WTC11 (cell line): Measurements from ENCODE around the gene SVIL. TPM values are rescaled to one million over a fixed set of nuclear protein-coding genes. Genes with fewer than 3 reads are reported as not detected.
A peak's percentile ranks its signal among the peaks of the same experiment; 100 is the strongest.

ENCODE experiments used
- ATAC-seq: fragments of 200-7000 bp; cut with Tn5 transposase; 2 replicates; pipeline ENCODE4 v1.10.0; 2021; ENCODE audit warnings: mild to moderate bottlenecking, moderate library complexity
- CTCF ChIA-PET: fragments of 300-600 bp; sonication (Branson Sonifier 250); formaldehyde crosslinking; loops from one replicate; lab custom pipeline; 2021; ENCODE audit warnings: antibody characterized with exemption; lab: Charles Lee
- POLR2A ChIA-PET: fragments of 350-600 bp; sonication (Branson Sonifier 250); formaldehyde crosslinking; loops from one replicate; lab custom pipeline; 2021; ENCODE audit warnings: antibody characterized with exemption; lab: Charles Lee
- DNase-seq: peaks from one replicate; pipeline ENCODE4 v3.0.0; 2021; ENCODE audit warnings: low spot score
- H3K27ac Mint-ChIP-seq: 2 replicates; pipeline ENCODE4 v1.8.0; 2021; ENCODE audit warnings: mixed read lengths
- H3K27me3 Mint-ChIP-seq: 2 replicates; pipeline ENCODE4 v1.8.0; 2021; ENCODE audit warnings: low read depth, mild to moderate bottlenecking, moderate library complexity, mixed read lengths
- H3K36me3 Mint-ChIP-seq: 2 replicates; pipeline ENCODE4 v1.8.0; 2021; ENCODE audit warnings: mixed read lengths
- H3K4me1 Mint-ChIP-seq: 2 replicates; pipeline ENCODE4 v1.8.0; 2022; ENCODE audit warnings: mixed read lengths
- H3K4me3 Mint-ChIP-seq: 2 replicates; pipeline ENCODE4 v1.8.0; 2021; ENCODE audit warnings: mild to moderate bottlenecking, moderate library complexity, mixed read lengths
- H3K9me3 Mint-ChIP-seq: 2 replicates; pipeline ENCODE4 v1.8.0; 2021; ENCODE audit warnings: mixed read lengths
- CBFB ChIP-seq: sonication (generic); formaldehyde crosslinking; IDR thresholded peaks from 2 replicates; pipeline ENCODE4 v1.8.1; 2022; ENCODE audit warnings: mild to moderate bottlenecking, low read depth, missing genetic modification reagents
- E2F4 ChIP-seq: sonication (generic); formaldehyde crosslinking; IDR thresholded peaks from 2 replicates; pipeline ENCODE4 v1.8.1; 2022; ENCODE audit warnings: low read depth, mild to moderate bottlenecking, moderate library complexity, missing genetic modification reagents, borderline replicate concordance
- FOXP1 ChIP-seq: sonication (generic); formaldehyde crosslinking; IDR thresholded peaks from 2 replicates; pipeline ENCODE4 v1.8.0; 2022; ENCODE audit warnings: missing genetic modification reagents, mild to moderate bottlenecking, moderate library complexity, borderline replicate concordance
- GABPB1 ChIP-seq: sonication (generic); formaldehyde crosslinking; IDR thresholded peaks from 2 replicates; pipeline ENCODE4 v1.8.1; 2023; ENCODE audit warnings: mild to moderate bottlenecking, missing genetic modification reagents
- HMGA2 ChIP-seq: fragments of 250-450 bp; sonication (Bioruptor Pico); IDR thresholded peaks from 2 replicates; pipeline ENCODE4 v1.4.0; 2021; ENCODE audit warnings: mild to moderate bottlenecking, moderate library complexity
- IRF1 ChIP-seq: sonication (generic); formaldehyde crosslinking; IDR thresholded peaks from 2 replicates; pipeline ENCODE4 v1.8.0; 2023; ENCODE audit warnings: missing genetic modification reagents
- MYBL2 ChIP-seq: sonication (generic); formaldehyde crosslinking; IDR thresholded peaks from 2 replicates; pipeline ENCODE4 v1.8.1; 2023; ENCODE audit warnings: mild to moderate bottlenecking, moderate library complexity, missing genetic modification reagents
- NFATC4 ChIP-seq: fragments of 250-450 bp; sonication (Bioruptor Pico); IDR thresholded peaks from 2 replicates; pipeline ENCODE4 v1.9.0; 2021; ENCODE audit warnings: mild to moderate bottlenecking
- NR2C2 ChIP-seq: sonication (generic); formaldehyde crosslinking; IDR thresholded peaks from 2 replicates; pipeline ENCODE4 v1.8.0; 2022; ENCODE audit warnings: mild to moderate bottlenecking, missing genetic modification reagents
- RORB ChIP-seq: fragments of 250-450 bp; sonication (Bioruptor Pico); IDR thresholded peaks from 2 replicates; pipeline ENCODE4 v1.9.0; 2021; ENCODE audit warnings: mild to moderate bottlenecking
- TCF7 ChIP-seq: sonication (generic); formaldehyde crosslinking; IDR thresholded peaks from 2 replicates; pipeline ENCODE4 v1.8.0; 2022; ENCODE audit warnings: mild to moderate bottlenecking, low read depth, missing genetic modification reagents, moderate library complexity
- TEAD1 ChIP-seq: sonication (generic); formaldehyde crosslinking; IDR thresholded peaks from 2 replicates; pipeline ENCODE4 v1.8.0; 2022; ENCODE audit warnings: mild to moderate bottlenecking, missing genetic modification reagents
- ZNF281 ChIP-seq: sonication (generic); formaldehyde crosslinking; IDR thresholded peaks from 2 replicates; pipeline ENCODE4 v1.8.0; 2023; ENCODE audit warnings: mild to moderate bottlenecking, missing genetic modification reagents
- total RNA-seq: library from RNA; stranded (reverse); gene quantifications from 3 replicates; pipeline ENCODE4 v1.2.3, GENCODE V29; 2021
- TF ChIP-seq, protein P1 (sequence below): sonication (generic); formaldehyde crosslinking; IDR thresholded peaks from 2 replicates; pipeline ENCODE4 v1.8.1; 2022; ENCODE audit warnings: missing genetic modification reagents, borderline replicate concordance
- TF ChIP-seq, protein P2 (sequence below): sonication (generic); formaldehyde crosslinking; conservative IDR thresholded peaks from 2 replicates; pipeline ENCODE4 v1.8.1; 2023; ENCODE audit warnings: mild to moderate bottlenecking, low read depth, missing genetic modification reagents, moderate library complexity
- TF ChIP-seq, protein P3 (sequence below): sonication (generic); formaldehyde crosslinking; IDR thresholded peaks from 2 replicates; pipeline ENCODE4 v1.8.1; 2023; ENCODE audit warnings: mild to moderate bottlenecking, missing genetic modification reagents

The SVIL gene
- total RNA-seq, 1 experiment from 2014 or later, result 27.1 TPM

DNA sequence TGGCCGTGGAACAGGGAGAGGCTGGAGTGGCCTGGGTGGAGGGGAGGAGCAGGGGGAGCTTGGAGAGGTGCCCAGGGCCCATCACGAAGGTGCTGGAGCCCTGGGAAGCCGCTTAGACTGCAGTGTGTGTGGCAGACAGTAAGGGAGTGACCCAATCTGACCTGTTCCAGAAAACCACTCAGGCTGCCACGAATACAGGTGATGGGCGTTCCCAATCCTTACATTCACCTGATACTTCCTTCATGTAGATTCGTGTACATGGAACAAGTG is 161.7 kb downstream of the SVIL start:
- ATAC-seq, result no peak
- Mint-ChIP-seq H3K4me1 (peaks cover 28% of the 10 kb centered on the region), H3K27me3 (no peaks in the 10 kb centered on the region)
- TF ChIP-seq, protein P1, sequence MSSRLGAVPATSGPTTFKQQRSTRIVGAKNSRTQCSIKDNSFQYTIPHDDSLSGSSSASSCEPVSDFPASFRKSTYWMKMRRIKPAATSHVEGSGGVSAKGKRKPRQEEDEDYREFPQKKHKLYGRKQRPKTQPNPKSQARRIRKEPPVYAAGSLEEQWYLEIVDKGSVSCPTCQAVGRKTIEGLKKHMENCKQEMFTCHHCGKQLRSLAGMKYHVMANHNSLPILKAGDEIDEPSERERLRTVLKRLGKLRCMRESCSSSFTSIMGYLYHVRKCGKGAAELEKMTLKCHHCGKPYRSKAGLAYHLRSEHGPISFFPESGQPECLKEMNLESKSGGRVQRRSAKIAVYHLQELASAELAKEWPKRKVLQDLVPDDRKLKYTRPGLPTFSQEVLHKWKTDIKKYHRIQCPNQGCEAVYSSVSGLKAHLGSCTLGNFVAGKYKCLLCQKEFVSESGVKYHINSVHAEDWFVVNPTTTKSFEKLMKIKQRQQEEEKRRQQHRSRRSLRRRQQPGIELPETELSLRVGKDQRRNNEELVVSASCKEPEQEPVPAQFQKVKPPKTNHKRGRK (CRISPR knock-in tag), result no peak
- TF ChIP-seq, all 79 proteins: peak for 0
- DNase-seq, result no peak
- Mint-ChIP-seq H3K4me3 (no peak overlapping the region), H3K36me3 (peaks cover 20% of the 10 kb centered on the region), H3K27ac (no peak overlapping the region), H3K9me3 (no peaks in the 10 kb centered on the region)
- ChIA-PET POLR2A (no interaction called here), CTCF (interaction anchor here (1.0 kb wide), 3 partner anchors 9 to 117 kb away, joined by 3 read pairs; no protein-coding TSS in a partner anchor)

GRCh38 chr10:29472301-29473086 is 162.3 kb downstream of the SVIL start:
- H3K27me3 Mint-ChIP-seq, result no peaks in the 10 kb centered on the region
- no peak for TF ChIP-seq E2F4
- no peak for TF ChIP-seq CBFB
- TF ChIP-seq NFATC4 (CRISPR knock-in tag), result no peak
- TF ChIP-seq MYBL2 (CRISPR knock-in tag), result no peak
- TF ChIP-seq HMGA2 (CRISPR knock-in tag), result no peak
- peak overlapping the region; percentile 66 for H3K27ac Mint-ChIP-seq
- H3K36me3 Mint-ChIP-seq, result peaks cover 22% of the 10 kb centered on the region
- CTCF ChIA-PET, result interaction anchor here (1.0 to 2.5 kb wide), 8 partner anchors 10 to 117 kb away, joined by 3 to 12 read pairs (median 6); no protein-coding TSS in a partner anchor
- POLR2A ChIA-PET, result no interaction called here
- peaks cover 28% of the 10 kb centered on the region for H3K4me1 Mint-ChIP-seq
- no peak overlapping the region for H3K4me3 Mint-ChIP-seq
- DNase-seq, result no peak
- no peak for ATAC-seq
- no peaks in the 10 kb centered on the region for H3K9me3 Mint-ChIP-seq

- H3K9me3 Mint-ChIP-seq, result no peaks in the 10 kb centered on the region
- CTCF ChIA-PET, result interaction anchor here (0.8 to 2.5 kb wide), 9 partner anchors 11 to 264 kb away, joined by 3 to 12 read pairs (median 6); no protein-coding TSS in a partner anchor
- ATAC-seq (no peak), DNase-seq (no peak)
- no peak overlapping the region for H3K27ac Mint-ChIP-seq
- POLR2A ChIA-PET, result no interaction called here
- peaks cover 28% of the 10 kb centered on the region for H3K4me1 Mint-ChIP-seq
- H3K4me3 Mint-ChIP-seq, result no peak overlapping the region
- peaks cover 27% of the 10 kb centered on the region for H3K36me3 Mint-ChIP-seq
- no peaks in the 10 kb centered on the region for H3K27me3 Mint-ChIP-seq
- no peak for TF ChIP-seq NR2C2 (CRISPR knock-in tag)
- TF ChIP-seq TCF7, result no peak
- no peak for TF ChIP-seq RORB (CRISPR knock-in tag)
- no peak for TF ChIP-seq IRF1
- TF ChIP-seq ZNF281, result no peak
- TF ChIP-seq NFATC4 (CRISPR knock-in tag), result no peak
- TF ChIP-seq TEAD1, result no peak
- TF ChIP-seq FOXP1 (CRISPR knock-in tag), result no peak
- TF ChIP-seq GABPB1 (CRISPR knock-in tag), result no peak
- TF ChIP-seq, protein P2, sequence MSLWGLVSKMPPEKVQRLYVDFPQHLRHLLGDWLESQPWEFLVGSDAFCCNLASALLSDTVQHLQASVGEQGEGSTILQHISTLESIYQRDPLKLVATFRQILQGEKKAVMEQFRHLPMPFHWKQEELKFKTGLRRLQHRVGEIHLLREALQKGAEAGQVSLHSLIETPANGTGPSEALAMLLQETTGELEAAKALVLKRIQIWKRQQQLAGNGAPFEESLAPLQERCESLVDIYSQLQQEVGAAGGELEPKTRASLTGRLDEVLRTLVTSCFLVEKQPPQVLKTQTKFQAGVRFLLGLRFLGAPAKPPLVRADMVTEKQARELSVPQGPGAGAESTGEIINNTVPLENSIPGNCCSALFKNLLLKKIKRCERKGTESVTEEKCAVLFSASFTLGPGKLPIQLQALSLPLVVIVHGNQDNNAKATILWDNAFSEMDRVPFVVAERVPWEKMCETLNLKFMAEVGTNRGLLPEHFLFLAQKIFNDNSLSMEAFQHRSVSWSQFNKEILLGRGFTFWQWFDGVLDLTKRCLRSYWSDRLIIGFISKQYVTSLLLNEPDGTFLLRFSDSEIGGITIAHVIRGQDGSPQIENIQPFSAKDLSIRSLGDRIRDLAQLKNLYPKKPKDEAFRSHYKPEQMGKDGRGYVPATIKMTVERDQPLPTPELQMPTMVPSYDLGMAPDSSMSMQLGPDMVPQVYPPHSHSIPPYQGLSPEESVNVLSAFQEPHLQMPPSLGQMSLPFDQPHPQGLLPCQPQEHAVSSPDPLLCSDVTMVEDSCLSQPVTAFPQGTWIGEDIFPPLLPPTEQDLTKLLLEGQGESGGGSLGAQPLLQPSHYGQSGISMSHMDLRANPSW (CRISPR knock-in tag), result no peak
- TF ChIP-seq, protein P3, sequence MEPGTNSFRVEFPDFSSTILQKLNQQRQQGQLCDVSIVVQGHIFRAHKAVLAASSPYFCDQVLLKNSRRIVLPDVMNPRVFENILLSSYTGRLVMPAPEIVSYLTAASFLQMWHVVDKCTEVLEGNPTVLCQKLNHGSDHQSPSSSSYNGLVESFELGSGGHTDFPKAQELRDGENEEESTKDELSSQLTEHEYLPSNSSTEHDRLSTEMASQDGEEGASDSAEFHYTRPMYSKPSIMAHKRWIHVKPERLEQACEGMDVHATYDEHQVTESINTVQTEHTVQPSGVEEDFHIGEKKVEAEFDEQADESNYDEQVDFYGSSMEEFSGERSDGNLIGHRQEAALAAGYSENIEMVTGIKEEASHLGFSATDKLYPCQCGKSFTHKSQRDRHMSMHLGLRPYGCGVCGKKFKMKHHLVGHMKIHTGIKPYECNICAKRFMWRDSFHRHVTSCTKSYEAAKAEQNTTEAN, result no peak
Observed at GRCh38 chr10:29471544-29471859, 163.3 kb downstream of the SVIL start.
